Keratinocyte (primary cell): ENCODE results near the gene CDYL. TPM values are rescaled to one million over a fixed set of nuclear protein-coding genes. Genes with fewer than 3 reads are reported as not detected.

ENCODE experiments used
- DNase-seq: peaks from one replicate; pipeline ENCODE4 v3.0.0-alpha.2; 2011; ENCODE audit warnings: low read depth, missing footprints, low spot score
- FAIRE-seq: peaks from 2 replicates; lab custom pipeline; 2011; peaks lifted over from hg19 to GRCh38; lab: Jason Lieb, UNC
- H2AFZ ChIP-seq: 2 replicates; pipeline ENCODE4 v1.6.0; 2012; ENCODE audit warnings: low read length, control low read depth, inconsistent platforms; ENCODE audit not compliant: control insufficient read depth
- H3K27ac ChIP-seq: 2 replicates; pipeline ENCODE4 v1.5.1; 2011; ENCODE audit warnings: low read length; ENCODE audit not compliant: control insufficient read depth, insufficient read depth
- H3K27me3 ChIP-seq: 3 replicates; pipeline ENCODE4 v1.6.0; 2011; ENCODE audit warnings: low read length; ENCODE audit not compliant: control insufficient read depth, insufficient read depth; ENCODE audit errors: extremely low read depth
- H3K36me3 ChIP-seq, 2 experiments: 2 replicates in 1 of 2; 3 replicates in 1 of 2; pipeline ENCODE4 v1.5.1; 2011; ENCODE audit warnings: low read length in 2 of 2, mild to moderate bottlenecking in 1 of 2; ENCODE audit not compliant: control insufficient read depth in 2 of 2, insufficient read depth in 2 of 2; ENCODE audit errors: extremely low read depth in 1 of 2
- H3K4me1 ChIP-seq: 3 replicates; pipeline ENCODE4 v1.5.1; 2011; ENCODE audit warnings: low read length; ENCODE audit not compliant: control insufficient read depth, insufficient read depth; ENCODE audit errors: extremely low read depth
- H3K4me2 ChIP-seq: 3 replicates; pipeline ENCODE4 v1.6.0; 2011; ENCODE audit warnings: low read depth, low read length; ENCODE audit not compliant: control insufficient read depth, insufficient read depth; ENCODE audit errors: extremely low read depth
- H3K4me3 ChIP-seq, 3 experiments: fragments of 200-600 bp in 1 of 3; sonication (generic) in 1 of 3; 2 replicates in 2 of 3; 3 replicates in 1 of 3; pipeline ENCODE4 v1.5.1; 2011 to 2016; ENCODE audit warnings: low read length in 3 of 3, mild to moderate bottlenecking in 3 of 3, control low read depth in 2 of 3, inconsistent platforms in 1 of 3, low read depth in 1 of 3, mixed read lengths in 1 of 3, mixed run types in 1 of 3, moderate library complexity in 1 of 3; ENCODE audit not compliant: control insufficient read depth in 2 of 3, insufficient read depth in 2 of 3; ENCODE audit errors: extremely low read depth in 1 of 3
- H3K79me2 ChIP-seq: 2 replicates; pipeline ENCODE4 v1.6.0; 2012; ENCODE audit warnings: low read length; ENCODE audit not compliant: control insufficient read depth, insufficient read depth
- H3K9ac ChIP-seq: 3 replicates; pipeline ENCODE4 v1.6.0; 2011; ENCODE audit warnings: low read length; ENCODE audit not compliant: control insufficient read depth, insufficient read depth; ENCODE audit errors: extremely low read depth
- H3K9me1 ChIP-seq: 3 replicates; pipeline ENCODE4 v1.6.0; 2011; ENCODE audit warnings: low read length; ENCODE audit not compliant: control insufficient read depth, insufficient read depth; ENCODE audit errors: extremely low read depth
- H3K9me3 ChIP-seq: 2 replicates; pipeline ENCODE4 v1.5.1; 2012; ENCODE audit warnings: low read depth, low read length; ENCODE audit not compliant: control insufficient read depth
- H4K20me1 ChIP-seq: 3 replicates; pipeline ENCODE4 v1.6.0; 2011; ENCODE audit warnings: low read length; ENCODE audit not compliant: control insufficient read depth, insufficient read depth; ENCODE audit errors: extremely low read depth
- EZH2 ChIP-seq: IDR thresholded peaks from one replicate; pipeline ENCODE4 v1.6.1; 2012; ENCODE audit warnings: inconsistent platforms, mild to moderate bottlenecking, low read length, moderate library complexity
- dilution Hi-C: fragments of 300-500 bp; cut with MboI; formaldehyde crosslinking; loops from one replicate; pipeline ENCODE4 v1.7.0; 2020; ENCODE audit warnings: low sequenced_read_pairs; ENCODE audit not compliant: extremely low pct_ligation_motif_present
- polyA plus RNA-seq, 5 experiments: library from polyadenylated mRNA; depleted of rRNA in 3 of 5; stranded (reverse) in 3 of 5; stranded (forward) in 1 of 5; unstranded in 1 of 5; fragments of >200 nt; gene quantifications; 1 replicate in 1 of 5; 2 replicates in 3 of 5; 3 replicates in 1 of 5; pipeline versions ENCODE4 v1.2.1 to v1.2.3, GENCODE V29; 2011 to 2012; ENCODE audit warnings: missing spikeins in 2 of 5, low read depth in 1 of 5, low replicate concordance in 1 of 5
- TF ChIP-seq, protein P1 (sequence below), 3 experiments: IDR thresholded peaks in 1 of 3; conservative IDR thresholded peaks in 1 of 3; optimal IDR thresholded peaks in 1 of 3; 2 replicates in 2 of 3; 3 replicates in 1 of 3; pipeline versions ENCODE3 to v1.5.1; 2011; ENCODE audit warnings: low read length in 3 of 3, mild to moderate bottlenecking in 3 of 3, moderate library complexity in 2 of 3, control low read depth in 1 of 3, inconsistent platforms in 1 of 3; ENCODE audit not compliant: insufficient read depth in 2 of 3; ENCODE audit errors: extremely low read depth in 1 of 3

Gene CDYL
- polyA plus RNA-seq, 1 donor (not counting 4 experiments of a cell fraction or from before 2014, with no cell fraction given), result 48.0 TPM

- Histone ChIP-seq H3K27me3 (no peaks in the 10 kb centered on the region), H2AFZ (no peak overlapping the region), H3K4me2 (no peak overlapping the region), H3K9me3 (no peaks in the 10 kb centered on the region), H3K4me1 (peaks cover 3% of the 10 kb centered on the region), H4K20me1 (no peaks in the 10 kb centered on the region), H3K4me3 (no peak overlapping the region), H3K79me2 (peaks cover 69% of the 10 kb centered on the region), H3K36me3 (peaks cover 11 to 27% of the 10 kb centered on the region in 2 experiments), H3K9me1 (no peaks in the 10 kb centered on the region), H3K9ac (no peak overlapping the region), H3K27ac (no peak overlapping the region)
- dilution Hi-C loops, result no loop called here
- no peak for TF ChIP-seq EZH2
- TF ChIP-seq, protein P1, sequence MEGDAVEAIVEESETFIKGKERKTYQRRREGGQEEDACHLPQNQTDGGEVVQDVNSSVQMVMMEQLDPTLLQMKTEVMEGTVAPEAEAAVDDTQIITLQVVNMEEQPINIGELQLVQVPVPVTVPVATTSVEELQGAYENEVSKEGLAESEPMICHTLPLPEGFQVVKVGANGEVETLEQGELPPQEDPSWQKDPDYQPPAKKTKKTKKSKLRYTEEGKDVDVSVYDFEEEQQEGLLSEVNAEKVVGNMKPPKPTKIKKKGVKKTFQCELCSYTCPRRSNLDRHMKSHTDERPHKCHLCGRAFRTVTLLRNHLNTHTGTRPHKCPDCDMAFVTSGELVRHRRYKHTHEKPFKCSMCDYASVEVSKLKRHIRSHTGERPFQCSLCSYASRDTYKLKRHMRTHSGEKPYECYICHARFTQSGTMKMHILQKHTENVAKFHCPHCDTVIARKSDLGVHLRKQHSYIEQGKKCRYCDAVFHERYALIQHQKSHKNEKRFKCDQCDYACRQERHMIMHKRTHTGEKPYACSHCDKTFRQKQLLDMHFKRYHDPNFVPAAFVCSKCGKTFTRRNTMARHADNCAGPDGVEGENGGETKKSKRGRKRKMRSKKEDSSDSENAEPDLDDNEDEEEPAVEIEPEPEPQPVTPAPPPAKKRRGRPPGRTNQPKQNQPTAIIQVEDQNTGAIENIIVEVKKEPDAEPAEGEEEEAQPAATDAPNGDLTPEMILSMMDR (optimal IDR thresholded peaks at IDR 0.05 in 1 of 3, IDR thresholded peaks at IDR 0.05 in 1 of 3, conservative IDR thresholded peaks at IDR 0.05 in 1 of 3; ENCODE audit: extremely low read depth in 1 of 3, insufficient read depth in 2 of 3, low read length in 3 of 3), result no peak
- no peak for FAIRE-seq
- no peak for DNase-seq
These were observed 131.4 kb downstream of the CDYL start for GRCh38 chr6:4907602-4908001.

DNA sequence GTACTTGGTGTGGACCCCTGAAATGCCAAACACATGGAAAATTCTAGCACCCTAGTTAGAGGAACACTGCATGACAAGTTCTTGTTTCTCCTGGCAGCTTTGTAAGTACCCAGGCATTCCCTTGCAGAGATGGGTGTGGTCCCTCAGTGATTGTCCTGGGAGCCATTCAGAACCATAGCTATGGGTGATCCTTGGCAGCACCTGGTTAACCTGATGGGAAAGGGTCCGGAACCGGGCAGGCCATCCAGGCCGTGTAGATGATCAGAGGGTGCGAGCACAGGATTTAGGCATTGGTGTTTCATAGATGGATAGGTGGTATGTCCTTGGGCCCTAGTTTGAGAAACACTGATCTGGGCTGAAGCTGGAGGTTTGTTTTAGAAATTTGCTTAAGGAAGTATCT, 131.9 kb downstream of the CDYL start:
- Histone ChIP-seq H3K4me3 (no peak overlapping the region), H3K4me1 (peaks cover 3% of the 10 kb centered on the region), H3K9ac (no peak overlapping the region), H3K9me3 (no peaks in the 10 kb centered on the region), H3K36me3 (peaks cover 8 to 26% of the 10 kb centered on the region in 2 experiments), H3K9me1 (no peaks in the 10 kb centered on the region), H2AFZ (no peak overlapping the region), H4K20me1 (no peaks in the 10 kb centered on the region), H3K27me3 (no peaks in the 10 kb centered on the region), H3K79me2 (peaks cover 71% of the 10 kb centered on the region), H3K27ac (no peak overlapping the region), H3K4me2 (no peak overlapping the region)
- no peak for DNase-seq
- dilution Hi-C loops, result no loop called here
- no peak for FAIRE-seq
- no peak for TF ChIP-seq EZH2
- TF ChIP-seq, protein P1 (optimal IDR thresholded peaks at IDR 0.05 in 1 of 3, IDR thresholded peaks at IDR 0.05 in 1 of 3, conservative IDR thresholded peaks at IDR 0.05 in 1 of 3; ENCODE audit: extremely low read depth in 1 of 3, insufficient read depth in 2 of 3, low read length in 3 of 3), result no peak
